GM12878 (cell line): ENCODE measurements around the gene BARHL1. TPM values are rescaled to one million over a fixed set of nuclear protein-coding genes. Genes with fewer than 3 reads are reported as not detected.

Experiments
- ATAC-seq: fragments of 200-7000 bp; cut with Tn5 transposase; 3 replicates; pipeline ENCODE4 v1.9.1; 2020; ENCODE audit warnings: mild to moderate bottlenecking, moderate library complexity
- BruUV-seq: library from RNA; stranded (reverse); fragments of 400-500 nt; replicated peaks from 2 replicates; lab custom pipeline; 2021; lab: Mats Ljungman, UMichigan
- CTCF ChIA-PET: fragments of 300-600 bp; sonication (Branson Sonifier 250); formaldehyde crosslinking; extraction: SDS; loops from one replicate; lab custom pipeline; 2021; ENCODE audit warnings: inconsistent platforms; lab: Yijun Ruan, JAX
- POLR2A ChIA-PET: fragments of 350-600 bp; formaldehyde crosslinking; extraction: SDS; loops from one replicate; lab custom pipeline; 2021; ENCODE audit warnings: inconsistent platforms; lab: Charles Lee
- RAD21 ChIA-PET: fragments of 300-600 bp; sonication (Branson Sonifier 250); formaldehyde crosslinking; loops from one replicate; lab custom pipeline; 2023; ENCODE audit warnings: antibody characterized with exemption; ENCODE audit not compliant: unreplicated experiment; lab: Charles Lee
- SMC1A ChIA-PET: fragments of 300-600 bp; sonication (Branson Sonifier 250); formaldehyde crosslinking; loops from one replicate; lab custom pipeline; 2023; ENCODE audit not compliant: unreplicated experiment, uncharacterized antibody; lab: Charles Lee
- DNase-seq: peaks from one replicate; pipeline ENCODE4 v3.0.0-alpha.2; 2011; ENCODE audit warnings: low read depth, low spot score
- FAIRE-seq: peaks from 3 replicates; lab custom pipeline; 2011; peaks lifted over from hg19 to GRCh38; lab: Jason Lieb, UNC
- H2AFZ ChIP-seq: 2 replicates; pipeline ENCODE4 v1.6.0; 2011; ENCODE audit warnings: low read depth, low read length, control low read depth; ENCODE audit not compliant: control insufficient read depth
- H3K27ac ChIP-seq: 2 replicates; pipeline ENCODE4 v1.5.1; 2011; ENCODE audit warnings: control low read depth; ENCODE audit not compliant: control insufficient read depth, insufficient read depth
- H3K27me3 ChIP-seq, 2 experiments: replicated peaks in 1 of 2; 2 replicates each; pipeline versions ENCODE4 v1.6.0 to v1.6.1; 2011; ENCODE audit warnings: low read length in 1 of 2; ENCODE audit not compliant: control insufficient read depth in 2 of 2, insufficient read depth in 2 of 2
- H3K36me3 ChIP-seq, 2 experiments: 2 replicates each; pipeline ENCODE4 v1.5.1; 2011; ENCODE audit warnings: low read length in 1 of 2; ENCODE audit not compliant: control insufficient read depth in 2 of 2, insufficient read depth in 2 of 2
- H3K4me1 ChIP-seq: 2 replicates; pipeline ENCODE4 v1.6.1; 2011; ENCODE audit warnings: mild to moderate bottlenecking, low read length, moderate library complexity, mixed read lengths; ENCODE audit not compliant: control insufficient read depth, insufficient read depth
- H3K4me2 ChIP-seq: 2 replicates; pipeline ENCODE4 v1.6.0; 2011; ENCODE audit warnings: control low read depth; ENCODE audit not compliant: control insufficient read depth, insufficient read depth
- H3K4me3 ChIP-seq: fragments of 200-600 bp; sonication (generic); 2 replicates; pipeline ENCODE4 v1.5.1; 2016
- H3K79me2 ChIP-seq: 2 replicates; pipeline ENCODE4 v1.6.0; 2011; ENCODE audit warnings: low read length; ENCODE audit not compliant: control insufficient read depth, insufficient read depth
- H3K9ac ChIP-seq: 2 replicates; pipeline ENCODE4 v1.8.0; 2011; ENCODE audit warnings: low read length, control low read depth, mixed read lengths; ENCODE audit not compliant: control insufficient read depth, insufficient read depth
- H3K9me3 ChIP-seq: replicated peaks from 3 replicates; pipeline ENCODE4 v1.5.1; 2011; ENCODE audit warnings: mild to moderate bottlenecking, low read length; ENCODE audit not compliant: control insufficient read depth, insufficient read depth
- H4K20me1 ChIP-seq: 2 replicates; pipeline ENCODE4 v1.6.0; 2011; ENCODE audit not compliant: control insufficient read depth, insufficient read depth
- BACH1 ChIP-seq: fragments of 450-650 bp; IDR thresholded peaks from 2 replicates; pipeline ENCODE4 v1.6.1; 2017; ENCODE audit warnings: mild to moderate bottlenecking, borderline replicate concordance
- BHLHE40 ChIP-seq, 2 experiments: fragments of 450-650 bp in 1 of 2; IDR thresholded peaks; 2 replicates each; pipeline ENCODE4 v1.6.1; 2011 to 2017; ENCODE audit warnings: low read depth in 2 of 2, borderline replicate concordance in 1 of 2, improper control_type of control experiment in 1 of 2, low read length in 1 of 2, mild to moderate bottlenecking in 1 of 2
- EED ChIP-seq: sonication (generic); IDR thresholded peaks from 2 replicates; pipeline ENCODE4 v1.6.1; 2016; ENCODE audit warnings: antibody characterized with exemption, low read depth
- FOS ChIP-seq: IDR thresholded peaks from 3 replicates; pipeline ENCODE4 v1.6.1; 2011; ENCODE audit warnings: borderline replicate concordance; ENCODE audit not compliant: insufficient read length; ENCODE audit errors: extremely low read depth
- HCFC1 ChIP-seq: fragments of 150-350 bp; IDR thresholded peaks from 2 replicates; pipeline ENCODE4 v1.6.1; 2014; ENCODE audit warnings: low read length
- NFIC ChIP-seq: IDR thresholded peaks from 2 replicates; pipeline ENCODE4 v1.6.1; 2012; ENCODE audit warnings: low read depth, mild to moderate bottlenecking, inconsistent platforms, low read length, moderate library complexity
- PAX8 ChIP-seq: fragments of 450-650 bp; IDR thresholded peaks from 2 replicates; pipeline ENCODE4 v1.6.1; 2017; ENCODE audit warnings: mild to moderate bottlenecking, moderate library complexity
- POLR2AphosphoS5 ChIP-seq: IDR thresholded peaks from 2 replicates; pipeline ENCODE4 v1.6.1; 2011; ENCODE audit warnings: mild to moderate bottlenecking, low read length, inconsistent platforms
- SIN3A ChIP-seq: IDR thresholded peaks from 2 replicates; pipeline ENCODE4 v1.6.1; 2012; ENCODE audit warnings: low read depth, low read length, improper control_type of control experiment
- SMAD5 ChIP-seq: IDR thresholded peaks from 2 replicates; pipeline ENCODE4 v1.6.1; 2016; ENCODE audit warnings: antibody characterized with exemption, low read depth
- TARDBP ChIP-seq: IDR thresholded peaks from 2 replicates; pipeline ENCODE4 v1.6.1; 2016; ENCODE audit warnings: borderline replicate concordance
- ZNF217 ChIP-seq: fragments of 450-650 bp; IDR thresholded peaks from 2 replicates; pipeline ENCODE4 v1.6.1; 2017; ENCODE audit warnings: antibody characterized with exemption, mild to moderate bottlenecking
- WGBS: methylation state at CpG from one replicate; pipeline ENCODE4 v1.1.6; 2016; ENCODE audit warnings: low lambda C conversion rate; ENCODE audit not compliant: insufficient replicate concordance, insufficient coverage; ENCODE audit errors: missing lambda C conversion rate; 5-methylcytosine and 5-hydroxymethylcytosine counted together
- in situ Hi-C: fragments of 300-500 bp; cut with MboI; formaldehyde crosslinking; loops from 9 replicates; pipeline ENCODE4 v1.14.3; 2018; ENCODE audit warnings: mixed read lengths
- intact Hi-C: fragments of 100-400 bp; cut with micrococcal nuclease; formaldehyde crosslinking; loops from one replicate; pipeline ENCODE4 v1.14.2; 2022; ENCODE audit not compliant: unreplicated experiment
- polyA plus RNA-seq, 11 experiments: library from polyadenylated mRNA; depleted of rRNA in 4 of 11; unstranded in 6 of 11; stranded (reverse) in 5 of 11; fragments of >200 nt; fragmentation: Nextera tagmentation in 4 of 11; fragmentation: Illumina TruSeq in 1 of 11; extraction: Ambion mirVana in 4 of 11; extraction: Trizol in 1 of 11; gene quantifications; 1 replicate in 1 of 11; 2 replicates in 10 of 11; pipeline versions ENCODE4 v1.2.1 to v1.2.3, GENCODE V29; 2011 to 2016; ENCODE audit warnings: inconsistent platforms in 2 of 11, missing spikeins in 2 of 11, low read depth in 1 of 11
- total RNA-seq, 4 experiments: library from RNA; depleted of rRNA in 3 of 4; stranded (reverse); fragments of >200 nt in 3 of 4; fragmentation: Illumina TruSeq in 1 of 4; extraction: Trizol in 1 of 4; gene quantifications; 2 replicates each; pipeline versions ENCODE4 v1.2.1 to v1.2.3, GENCODE V29; 2013 to 2021
- TF ChIP-seq, protein P1 (sequence below): IDR thresholded peaks from 2 replicates; pipeline ENCODE4 v1.6.1; 2011; ENCODE audit warnings: borderline replicate concordance, low read depth, mild to moderate bottlenecking, moderate library complexity, low read length; ENCODE audit not compliant: insufficient read depth, poor library complexity, severe bottlenecking
- TF ChIP-seq, protein P2 (sequence below): fragments of 450-650 bp; IDR thresholded peaks from 2 replicates; pipeline ENCODE4 v1.6.1; 2018; ENCODE audit warnings: mild to moderate bottlenecking, low read depth, moderate library complexity; ENCODE audit not compliant: partially characterized antibody
- TF ChIP-seq, protein P3 (sequence below): IDR thresholded peaks from 2 replicates; pipeline ENCODE4 v1.6.1; 2012; ENCODE audit warnings: mild to moderate bottlenecking, low read depth, low read length
- TF ChIP-seq, protein P4 (sequence below): fragments of 450-650 bp; IDR thresholded peaks from 2 replicates; pipeline ENCODE4 v1.6.1; 2014; ENCODE audit warnings: mild to moderate bottlenecking

The BARHL1 gene
- total and polyA plus RNA-seq, 10 of the 15 experiments (the other 5 are each of a cell fraction or from before 2014, with no cell fraction given): not detected

DNA sequence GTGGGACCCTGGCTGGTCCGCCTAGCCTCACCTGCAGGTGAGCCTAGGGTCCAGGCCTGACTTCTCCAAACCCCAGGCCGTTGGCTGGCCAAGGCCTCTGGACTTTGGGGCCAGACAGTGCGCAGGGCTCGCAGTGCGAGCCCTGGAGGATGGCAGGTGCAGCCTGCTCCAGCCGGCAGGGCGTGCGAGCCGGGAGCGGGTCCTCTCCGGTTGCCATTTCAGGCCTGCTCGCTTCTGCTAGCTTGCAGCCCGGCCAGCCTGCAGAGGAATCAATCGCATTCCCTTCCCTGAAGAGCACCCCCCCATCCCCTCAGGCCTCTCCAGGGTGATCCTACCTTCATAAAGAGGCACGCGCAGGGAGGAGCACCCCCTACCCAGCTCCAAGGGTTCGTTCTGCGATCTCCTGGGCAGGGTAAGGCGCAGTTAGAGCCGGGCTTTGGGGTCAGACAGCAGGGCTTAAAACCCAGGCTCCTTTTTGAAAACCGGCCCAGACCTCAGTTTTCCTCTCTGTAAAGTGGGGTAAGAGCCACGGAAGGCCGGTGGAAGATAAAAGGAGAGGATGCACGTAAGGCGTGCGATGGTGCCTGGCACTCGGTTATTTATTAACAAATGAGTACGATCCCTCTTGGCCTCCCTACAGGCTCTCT lies 6.2 kb downstream of the BARHL1 start:
- no peak for ATAC-seq
- Histone ChIP-seq H3K36me3 (peaks cover 0 to under 1% of the 10 kb centered on the region in 2 experiments; a peak in 1 of 4 replicates), H3K4me2 (no peak overlapping the region), H2AFZ (no peak overlapping the region), H3K27ac (no peak overlapping the region), H3K4me1 (no peaks in the 10 kb centered on the region), H4K20me1 (peaks cover 5% of the 10 kb centered on the region), H3K4me3 (no peak overlapping the region), H3K9me3 (no peaks in the 10 kb centered on the region), H3K79me2 (no peaks in the 10 kb centered on the region), H3K27me3 (peaks cover 19 to 23% of the 10 kb centered on the region in 2 experiments), H3K9ac (no peak overlapping the region)
- SMC1A ChIA-PET: no interaction called here
- intact Hi-C loops (no loop called here), in situ Hi-C loops (no loop called here)
- CTCF ChIA-PET: no interaction called here
- FAIRE-seq: no peak
- no peak for DNase-seq
- no TSS peak for BruUV-seq
- POLR2A ChIA-PET: no interaction called here
- WGBS: 45% methylated on average over 28 of the region's 28 CpGs
- RAD21 ChIA-PET: no interaction called here
- TF ChIP-seq FOS: no peak
- no peak for TF ChIP-seq PAX8
- TF ChIP-seq BHLHE40 (IDR thresholded peaks at IDR 0.05; ENCODE audit: borderline replicate concordance in 1 of 2, low read depth in 2 of 2, low read length in 1 of 2): no peak
- no peak for TF ChIP-seq EED
- no peak for TF ChIP-seq ZNF217
- TF ChIP-seq, protein P1, sequence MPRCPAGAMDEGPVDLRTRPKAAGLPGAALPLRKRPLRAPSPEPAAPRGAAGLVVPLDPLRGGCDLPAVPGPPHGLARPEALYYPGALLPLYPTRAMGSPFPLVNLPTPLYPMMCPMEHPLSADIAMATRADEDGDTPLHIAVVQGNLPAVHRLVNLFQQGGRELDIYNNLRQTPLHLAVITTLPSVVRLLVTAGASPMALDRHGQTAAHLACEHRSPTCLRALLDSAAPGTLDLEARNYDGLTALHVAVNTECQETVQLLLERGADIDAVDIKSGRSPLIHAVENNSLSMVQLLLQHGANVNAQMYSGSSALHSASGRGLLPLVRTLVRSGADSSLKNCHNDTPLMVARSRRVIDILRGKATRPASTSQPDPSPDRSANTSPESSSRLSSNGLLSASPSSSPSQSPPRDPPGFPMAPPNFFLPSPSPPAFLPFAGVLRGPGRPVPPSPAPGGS: no peak
- TF ChIP-seq SMAD5: no peak
- no peak for TF ChIP-seq TARDBP
- TF ChIP-seq, protein P2, sequence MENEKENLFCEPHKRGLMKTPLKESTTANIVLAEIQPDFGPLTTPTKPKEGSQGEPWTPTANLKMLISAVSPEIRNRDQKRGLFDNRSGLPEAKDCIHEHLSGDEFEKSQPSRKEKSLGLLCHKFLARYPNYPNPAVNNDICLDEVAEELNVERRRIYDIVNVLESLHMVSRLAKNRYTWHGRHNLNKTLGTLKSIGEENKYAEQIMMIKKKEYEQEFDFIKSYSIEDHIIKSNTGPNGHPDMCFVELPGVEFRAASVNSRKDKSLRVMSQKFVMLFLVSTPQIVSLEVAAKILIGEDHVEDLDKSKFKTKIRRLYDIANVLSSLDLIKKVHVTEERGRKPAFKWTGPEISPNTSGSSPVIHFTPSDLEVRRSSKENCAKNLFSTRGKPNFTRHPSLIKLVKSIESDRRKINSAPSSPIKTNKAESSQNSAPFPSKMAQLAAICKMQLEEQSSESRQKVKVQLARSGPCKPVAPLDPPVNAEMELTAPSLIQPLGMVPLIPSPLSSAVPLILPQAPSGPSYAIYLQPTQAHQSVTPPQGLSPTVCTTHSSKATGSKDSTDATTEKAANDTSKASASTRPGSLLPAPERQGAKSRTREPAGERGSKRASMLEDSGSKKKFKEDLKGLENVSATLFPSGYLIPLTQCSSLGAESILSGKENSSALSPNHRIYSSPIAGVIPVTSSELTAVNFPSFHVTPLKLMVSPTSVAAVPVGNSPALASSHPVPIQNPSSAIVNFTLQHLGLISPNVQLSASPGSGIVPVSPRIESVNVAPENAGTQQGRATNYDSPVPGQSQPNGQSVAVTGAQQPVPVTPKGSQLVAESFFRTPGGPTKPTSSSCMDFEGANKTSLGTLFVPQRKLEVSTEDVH: no peak
- TF ChIP-seq POLR2AphosphoS5: no peak
- TF ChIP-seq, protein P3, sequence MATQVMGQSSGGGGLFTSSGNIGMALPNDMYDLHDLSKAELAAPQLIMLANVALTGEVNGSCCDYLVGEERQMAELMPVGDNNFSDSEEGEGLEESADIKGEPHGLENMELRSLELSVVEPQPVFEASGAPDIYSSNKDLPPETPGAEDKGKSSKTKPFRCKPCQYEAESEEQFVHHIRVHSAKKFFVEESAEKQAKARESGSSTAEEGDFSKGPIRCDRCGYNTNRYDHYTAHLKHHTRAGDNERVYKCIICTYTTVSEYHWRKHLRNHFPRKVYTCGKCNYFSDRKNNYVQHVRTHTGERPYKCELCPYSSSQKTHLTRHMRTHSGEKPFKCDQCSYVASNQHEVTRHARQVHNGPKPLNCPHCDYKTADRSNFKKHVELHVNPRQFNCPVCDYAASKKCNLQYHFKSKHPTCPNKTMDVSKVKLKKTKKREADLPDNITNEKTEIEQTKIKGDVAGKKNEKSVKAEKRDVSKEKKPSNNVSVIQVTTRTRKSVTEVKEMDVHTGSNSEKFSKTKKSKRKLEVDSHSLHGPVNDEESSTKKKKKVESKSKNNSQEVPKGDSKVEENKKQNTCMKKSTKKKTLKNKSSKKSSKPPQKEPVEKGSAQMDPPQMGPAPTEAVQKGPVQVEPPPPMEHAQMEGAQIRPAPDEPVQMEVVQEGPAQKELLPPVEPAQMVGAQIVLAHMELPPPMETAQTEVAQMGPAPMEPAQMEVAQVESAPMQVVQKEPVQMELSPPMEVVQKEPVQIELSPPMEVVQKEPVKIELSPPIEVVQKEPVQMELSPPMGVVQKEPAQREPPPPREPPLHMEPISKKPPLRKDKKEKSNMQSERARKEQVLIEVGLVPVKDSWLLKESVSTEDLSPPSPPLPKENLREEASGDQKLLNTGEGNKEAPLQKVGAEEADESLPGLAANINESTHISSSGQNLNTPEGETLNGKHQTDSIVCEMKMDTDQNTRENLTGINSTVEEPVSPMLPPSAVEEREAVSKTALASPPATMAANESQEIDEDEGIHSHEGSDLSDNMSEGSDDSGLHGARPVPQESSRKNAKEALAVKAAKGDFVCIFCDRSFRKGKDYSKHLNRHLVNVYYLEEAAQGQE: no peak
- TF ChIP-seq, protein P4, sequence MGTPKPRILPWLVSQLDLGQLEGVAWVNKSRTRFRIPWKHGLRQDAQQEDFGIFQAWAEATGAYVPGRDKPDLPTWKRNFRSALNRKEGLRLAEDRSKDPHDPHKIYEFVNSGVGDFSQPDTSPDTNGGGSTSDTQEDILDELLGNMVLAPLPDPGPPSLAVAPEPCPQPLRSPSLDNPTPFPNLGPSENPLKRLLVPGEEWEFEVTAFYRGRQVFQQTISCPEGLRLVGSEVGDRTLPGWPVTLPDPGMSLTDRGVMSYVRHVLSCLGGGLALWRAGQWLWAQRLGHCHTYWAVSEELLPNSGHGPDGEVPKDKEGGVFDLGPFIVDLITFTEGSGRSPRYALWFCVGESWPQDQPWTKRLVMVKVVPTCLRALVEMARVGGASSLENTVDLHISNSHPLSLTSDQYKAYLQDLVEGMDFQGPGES: no peak
- TF ChIP-seq NFIC: no peak
- TF ChIP-seq HCFC1: no peak
- no peak for TF ChIP-seq BACH1
- TF ChIP-seq SIN3A: no peak
